Peyer's patch (tissue), 4 donors: ENCODE results near the gene ARHGAP35. TPM values are rescaled to one million over a fixed set of nuclear protein-coding genes. Genes with fewer than 3 reads are reported as not detected.

Experiments
- DNase-seq, 3 donors: peaks; one replicate each; pipeline ENCODE4 v3.0.0-alpha.2; 2017 to 2019
- H3K27ac ChIP-seq, 4 donors: fragments of 200-600 bp; sonication (generic); one replicate each; pipeline ENCODE4 v1.5.1; 2016 to 2019
- H3K27me3 ChIP-seq, 2 donors: fragments of 200-600 bp; sonication (generic); one replicate each; pipeline ENCODE4 v1.5.1; 2019
- H3K36me3 ChIP-seq, 3 donors: fragments of 200-600 bp; sonication (generic); one replicate each; pipeline ENCODE4 v1.5.1; 2016 to 2019
- H3K4me1 ChIP-seq, 4 donors: fragments of 200-600 bp; sonication (generic); one replicate each; pipeline ENCODE4 v1.5.1; 2016 to 2019
- H3K4me3 ChIP-seq, 4 donors: fragments of 200-600 bp; sonication (generic); 1 replicate in 3 of 4; 2 replicates in 1 of 4; pipeline ENCODE4 v1.5.1; 2016 to 2019; ENCODE audit warnings: mild to moderate bottlenecking in 1 of 4
- H3K9me3 ChIP-seq, 4 donors: fragments of 200-600 bp; sonication (generic); one replicate each; pipeline ENCODE4 v1.5.1; 2016 to 2019; ENCODE audit warnings: mild to moderate bottlenecking in 1 of 4
- POLR2A ChIP-seq, 2 donors: fragments of 450-650 bp; IDR thresholded peaks; one replicate each; pipeline ENCODE4 v1.5.1; 2017; ENCODE audit warnings: antibody characterized with exemption in 2 of 2, mild to moderate bottlenecking in 2 of 2, moderate library complexity in 2 of 2
- total RNA-seq, 4 donors: library from RNA; depleted of rRNA; stranded (reverse); fragments of >200 nt; gene quantifications; one replicate each; pipeline ENCODE4 v1.1.0, GENCODE V29; 2016
- TF ChIP-seq, protein P1 (sequence below), 6 experiments: fragments of 450-650 bp in 4 of 6; fragments of 200-600 bp in 2 of 6; sonication (generic) in 1 of 6; IDR thresholded peaks; one replicate each; pipeline ENCODE4 v1.5.1; 2017 to 2019; ENCODE audit warnings: antibody characterized with exemption in 6 of 6, mild to moderate bottlenecking in 3 of 6, moderate library complexity in 1 of 6

The ARHGAP35 gene
- total RNA-seq = 100 to 1,000 TPM in 1 of 4 donors, 10 to 100 TPM in 3; 41.3 to 100 (median 85.4) TPM

DNA sequence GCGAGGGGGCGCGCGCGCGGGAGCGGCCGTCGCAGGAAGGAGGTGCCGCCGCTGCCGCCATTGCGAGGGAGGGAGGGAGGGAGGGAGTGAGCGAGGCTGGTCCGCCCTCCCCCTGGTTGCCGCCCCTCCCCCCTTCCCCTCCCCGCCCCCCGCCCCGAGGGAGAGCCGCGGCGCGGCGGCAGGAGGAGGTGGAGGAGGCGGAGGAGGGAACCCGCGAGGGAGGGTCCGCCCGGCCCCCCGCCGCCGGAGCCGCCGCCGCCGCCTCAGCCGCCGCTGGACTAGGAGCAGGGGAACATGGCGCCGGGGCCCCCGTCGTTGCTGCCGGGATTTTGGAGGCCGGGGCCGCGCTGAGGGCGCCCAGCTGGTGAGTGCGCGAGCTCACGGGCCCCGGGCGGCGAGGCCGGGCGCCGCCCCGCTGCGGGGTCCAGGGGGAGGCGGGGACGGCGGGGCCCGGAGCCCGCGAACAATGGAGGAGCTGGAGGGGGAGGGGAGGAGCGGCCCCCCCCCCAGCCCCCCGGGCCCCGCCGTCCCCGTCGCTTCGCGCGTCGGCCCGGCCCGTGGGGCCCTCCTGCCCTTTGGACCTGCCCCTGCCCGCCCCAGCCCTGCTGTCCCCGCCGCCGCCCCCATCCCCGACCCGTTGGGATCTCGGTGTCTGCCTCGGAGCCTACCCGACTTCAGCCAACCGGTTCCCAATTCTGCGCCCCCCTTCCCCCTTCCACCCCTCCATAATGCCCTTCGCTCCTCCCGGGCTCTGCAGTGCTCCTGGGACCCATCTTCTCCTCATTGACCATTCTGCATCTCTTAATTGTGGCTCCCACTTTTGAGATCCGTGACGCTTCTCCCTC is at the start of gene ARHGAP35:
Gene ARHGAP35, plus strand, starts transcription at position 152 of the 845 bp plus-strand sequence. CDS start 57,679 bp downstream, outside the sequence.
- peak within 1 kb of the TSS; percentile 88 to 99 (median 91) for H3K4me3 ChIP-seq

DNA sequence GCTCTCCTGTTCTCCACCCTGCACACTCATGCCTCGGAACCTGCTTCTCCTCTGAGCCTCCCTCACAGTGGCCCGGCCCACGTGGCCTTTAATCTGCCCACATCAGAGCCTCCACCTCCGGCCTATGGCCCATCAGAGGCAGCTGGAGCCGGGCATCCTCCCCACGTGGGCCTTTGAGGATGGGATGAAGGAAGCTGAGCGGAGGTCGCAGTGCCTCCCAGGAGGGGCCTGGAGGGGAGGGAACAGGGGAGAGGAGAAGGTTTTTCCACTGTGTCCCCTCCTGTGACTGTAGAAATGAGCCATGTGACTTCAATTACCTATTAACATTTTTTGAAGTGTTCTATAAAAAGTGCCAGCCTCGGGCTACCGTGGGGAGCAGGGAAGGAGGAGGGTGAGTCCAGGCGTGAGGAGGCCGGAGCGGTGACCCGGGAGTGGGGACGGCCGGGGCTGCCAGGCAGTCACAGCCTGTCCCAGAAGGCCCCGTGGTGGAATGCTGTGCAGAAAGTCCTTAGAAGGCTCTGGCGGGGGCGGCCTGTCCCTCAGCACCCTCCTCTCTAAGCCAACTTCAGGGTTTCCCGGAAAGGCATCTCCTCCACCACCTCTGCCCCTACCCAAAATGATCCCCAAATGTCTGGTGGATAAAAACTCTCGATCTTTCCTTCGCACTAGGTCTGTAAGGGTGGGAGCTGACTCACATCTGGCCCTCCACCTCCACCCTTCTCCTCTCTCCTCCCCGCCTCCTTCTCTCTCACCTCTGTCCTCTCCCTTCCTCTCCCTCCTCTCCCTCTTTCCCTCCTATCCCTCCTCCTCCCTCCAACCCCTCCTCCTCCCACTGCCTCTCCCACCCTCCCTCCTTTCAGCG is 47.6 kb upstream of the ARHGAP35 start:
- Histone ChIP-seq H3K4me1 (no peaks in the 10 kb centered on the region), H3K36me3 (no peaks in the 10 kb centered on the region), H3K27me3 (no peaks in the 10 kb centered on the region), H3K27ac (peak overlapping the region in 1 of 4 donors; percentile 39), H3K4me3 (no peak overlapping the region), H3K9me3 (no peaks in the 10 kb centered on the region)
- DNase-seq = no peak
- no peak for TF ChIP-seq POLR2A (IDR thresholded peaks at IDR 0.05)
- TF ChIP-seq, protein P1, sequence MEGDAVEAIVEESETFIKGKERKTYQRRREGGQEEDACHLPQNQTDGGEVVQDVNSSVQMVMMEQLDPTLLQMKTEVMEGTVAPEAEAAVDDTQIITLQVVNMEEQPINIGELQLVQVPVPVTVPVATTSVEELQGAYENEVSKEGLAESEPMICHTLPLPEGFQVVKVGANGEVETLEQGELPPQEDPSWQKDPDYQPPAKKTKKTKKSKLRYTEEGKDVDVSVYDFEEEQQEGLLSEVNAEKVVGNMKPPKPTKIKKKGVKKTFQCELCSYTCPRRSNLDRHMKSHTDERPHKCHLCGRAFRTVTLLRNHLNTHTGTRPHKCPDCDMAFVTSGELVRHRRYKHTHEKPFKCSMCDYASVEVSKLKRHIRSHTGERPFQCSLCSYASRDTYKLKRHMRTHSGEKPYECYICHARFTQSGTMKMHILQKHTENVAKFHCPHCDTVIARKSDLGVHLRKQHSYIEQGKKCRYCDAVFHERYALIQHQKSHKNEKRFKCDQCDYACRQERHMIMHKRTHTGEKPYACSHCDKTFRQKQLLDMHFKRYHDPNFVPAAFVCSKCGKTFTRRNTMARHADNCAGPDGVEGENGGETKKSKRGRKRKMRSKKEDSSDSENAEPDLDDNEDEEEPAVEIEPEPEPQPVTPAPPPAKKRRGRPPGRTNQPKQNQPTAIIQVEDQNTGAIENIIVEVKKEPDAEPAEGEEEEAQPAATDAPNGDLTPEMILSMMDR (IDR thresholded peaks at IDR 0.05) = no peak

More for the DNA sequence above, at the start of gene ARHGAP35:
- Histone ChIP-seq H3K27me3 (no peaks in the 10 kb centered on the region), H3K9me3 (no peaks in the 10 kb centered on the region), H3K27ac (peak within 1 kb of the TSS; percentile 94 to 99 (median 96)), H3K4me1 (peaks cover 0 to 59% (median 7%) of the 10 kb centered on the region in 4 donors), H3K36me3 (no peaks in the 10 kb centered on the region)
- TF ChIP-seq, protein P1 (IDR thresholded peaks at IDR 0.05) = no peak
- no peak for TF ChIP-seq POLR2A (IDR thresholded peaks at IDR 0.05)
- DNase-seq = peak in 2 of 3 donors; percentile 63 to 89

DNA sequence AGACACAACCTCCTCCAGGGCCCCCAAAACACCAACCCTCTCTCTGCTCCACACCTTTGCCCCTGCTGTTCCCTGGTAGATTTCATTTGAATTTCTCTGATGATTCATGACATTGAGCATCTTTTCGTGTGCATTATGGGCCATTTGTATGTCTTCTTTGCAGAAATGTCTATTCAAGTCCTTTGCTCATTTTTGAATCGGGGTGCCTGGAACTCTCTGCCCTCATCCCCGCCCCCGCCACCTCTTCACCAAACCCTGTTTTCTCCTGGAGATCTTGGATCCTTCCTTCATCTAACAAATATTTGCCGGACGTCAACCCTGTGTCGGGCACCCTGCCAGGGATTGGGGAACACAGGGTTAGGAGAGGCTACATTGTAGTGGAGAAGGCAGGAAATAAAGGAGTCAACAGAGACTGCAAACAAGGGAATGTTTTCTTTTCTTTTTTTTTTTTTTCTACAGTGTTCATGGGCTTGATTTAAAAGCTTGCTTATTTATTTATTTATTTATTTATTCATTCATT is 46.9 kb upstream of the ARHGAP35 start:
- no peaks in the 10 kb centered on the region for H3K9me3 ChIP-seq
- peak in 2 of 3 donors; percentile 60 to 65 for DNase-seq
- H3K4me3 ChIP-seq = no peak overlapping the region
- no peaks in the 10 kb centered on the region for H3K27me3 ChIP-seq
- H3K36me3 ChIP-seq = no peaks in the 10 kb centered on the region
- TF ChIP-seq POLR2A (IDR thresholded peaks at IDR 0.05) = no peak
- TF ChIP-seq, protein P1 (IDR thresholded peaks at IDR 0.05) = no peak
- no peaks in the 10 kb centered on the region for H3K4me1 ChIP-seq
- peak overlapping the region in 1 of 4 donors; percentile 39 for H3K27ac ChIP-seq

DNA sequence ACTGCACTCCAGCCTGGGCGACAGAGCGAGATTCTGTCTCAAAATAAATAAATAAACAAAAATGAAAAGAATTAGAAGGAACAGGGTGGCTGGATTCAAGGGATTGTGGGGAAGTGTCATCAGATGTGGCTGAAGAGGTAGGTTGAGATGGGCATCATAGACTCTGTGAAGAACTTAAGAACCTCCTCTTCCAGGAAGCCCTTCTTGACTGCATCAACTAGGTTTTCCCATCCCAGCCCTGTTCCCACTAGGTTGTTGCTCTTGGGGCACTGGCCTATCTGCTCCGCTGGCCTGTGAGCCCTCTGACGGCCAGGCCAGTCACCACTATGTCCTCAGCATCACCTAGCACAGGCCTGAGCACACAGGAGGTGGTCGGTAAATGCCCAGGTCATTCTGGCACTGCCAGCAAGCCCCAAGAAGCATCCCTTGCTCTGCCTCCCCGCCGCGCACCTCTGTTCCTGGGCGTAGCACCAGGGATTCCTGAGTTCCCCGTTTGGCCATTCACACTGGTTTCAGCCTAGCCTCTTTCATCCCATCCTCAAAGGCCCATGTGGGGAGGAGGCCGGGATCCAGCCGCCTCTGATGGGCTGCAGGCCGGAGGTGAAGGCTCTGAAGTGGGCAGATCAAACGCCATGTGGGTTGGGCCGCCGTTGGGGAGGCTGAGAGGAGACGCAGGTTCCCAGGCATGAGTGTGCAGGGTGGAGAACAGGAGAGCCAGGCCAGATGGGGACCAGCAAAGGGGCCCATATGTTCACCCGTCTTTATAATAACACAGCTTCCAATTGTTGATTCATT is 44.8 kb upstream of the ARHGAP35 start:
- Histone ChIP-seq H3K9me3 (no peaks in the 10 kb centered on the region), H3K27ac (no peak overlapping the region), H3K36me3 (no peaks in the 10 kb centered on the region), H3K4me1 (peaks cover 0 to 11% (median 6%) of the 10 kb centered on the region in 4 donors), H3K27me3 (no peaks in the 10 kb centered on the region), H3K4me3 (no peak overlapping the region)
- DNase-seq = no peak
- TF ChIP-seq, protein P1 (IDR thresholded peaks at IDR 0.05) = no peak
- no peak for TF ChIP-seq POLR2A (IDR thresholded peaks at IDR 0.05)

DNA sequence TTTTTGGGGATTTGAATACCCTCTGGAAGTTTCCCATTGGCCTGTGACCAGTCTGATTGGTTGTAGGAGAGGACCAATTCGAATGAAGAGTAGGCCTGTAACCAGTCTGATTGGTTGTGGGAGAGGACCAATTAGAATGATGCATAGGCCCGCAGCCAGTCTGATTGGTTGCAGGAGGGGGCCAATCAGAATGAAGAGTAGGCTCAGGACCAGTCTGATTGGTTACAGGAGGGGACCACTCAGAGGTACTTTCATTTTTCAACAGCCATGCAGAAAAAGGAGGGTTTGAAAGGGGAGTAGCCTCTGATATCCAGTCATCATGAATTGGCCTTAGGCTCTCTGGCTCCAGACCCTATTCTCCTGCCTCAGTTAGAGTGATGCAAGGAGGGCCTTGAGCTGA is 42.0 kb upstream of the ARHGAP35 start:
- Histone ChIP-seq H3K4me3 (no peak overlapping the region), H3K36me3 (no peaks in the 10 kb centered on the region), H3K27me3 (no peaks in the 10 kb centered on the region), H3K27ac (no peak overlapping the region), H3K4me1 (peaks cover 2 to 25% (median 16%) of the 10 kb centered on the region in 4 donors), H3K9me3 (no peaks in the 10 kb centered on the region)
- TF ChIP-seq POLR2A (IDR thresholded peaks at IDR 0.05) = no peak
- DNase-seq = no peak
